ENCODE results near the gene ZBTB11. TPM values are rescaled to one million over a fixed set of nuclear protein-coding genes. Genes with fewer than 3 reads are reported as not detected.
A peak's percentile ranks its signal among the peaks of the same experiment; 100 is the strongest.

ZBTB11 gene
- total and polyA plus RNA-seq, 9 of the 15 experiments (the other 6 are each of a cell fraction or from before 2014, with no cell fraction given): 6.2 to 31.9 (median 21.4) TPM

- 0 out of 3 replicates have a peak overlapping the region, but pooled peaks have one; percentile 22 for H3K27ac ChIP-seq (ENCODE audit: extremely low read depth, low read depth, low read length)
- no peak overlapping the region for H2AFZ ChIP-seq (ENCODE audit: low read depth, low read length)
- in situ Hi-C loops (cut with MboI): no loop called here
- CTCF ChIA-PET (ENCODE audit: low intra/inter-chr PET ratio): no interaction called here
- no peaks in the 10 kb centered on the region for H4K20me1 ChIP-seq (replicated peaks; ENCODE audit: control insufficient read depth, insufficient read depth, low read length)
- peaks cover 63% of the 10 kb centered on the region for H3K79me2 ChIP-seq (ENCODE audit: control insufficient read depth, insufficient read depth, low read length)
- no peak overlapping the region for H3K9ac ChIP-seq (ENCODE audit: insufficient read depth in 1 of 2, low read depth in 2 of 2, low read length in 2 of 2)
- no TSS peak for BruUV-seq (replicated peaks)
- H3K4me1 ChIP-seq (replicated peaks in 1 of 2; ENCODE audit: control insufficient read depth in 2 of 2, insufficient read depth in 2 of 2, low read length in 2 of 2): peaks cover 11 to 12% of the 10 kb centered on the region in 2 experiments; a peak in 3 of 5 replicates
- DNase-seq (ENCODE audit: extremely low read depth in 1 of 4, low spot score in 3 of 4) (no peak), FAIRE-seq (no peak), ATAC-seq (no peak)
- H3K4me3 ChIP-seq: no peak overlapping the region
- TF ChIP-seq TFAP4 (CRISPR knock-in tag; IDR thresholded peaks at IDR 0.05; ENCODE audit: borderline replicate concordance) (no peak), ZNF253 (CRISPR knock-in tag; conservative IDR thresholded peaks at IDR 0.05) (no peak), BRD4 (IDR thresholded peaks at IDR 0.05) (no peak), TAF7 (tag; IDR thresholded peaks at IDR 0.05) (no peak), PHB (CRISPR knock-in tag; IDR thresholded peaks at IDR 0.05) (no peak), TARDBP (IDR thresholded peaks at IDR 0.05) (no peak), ARID3B (CRISPR knock-in tag; IDR thresholded peaks at IDR 0.05; ENCODE audit: borderline replicate concordance) (no peak), KDM2B (CRISPR knock-in tag; IDR thresholded peaks at IDR 0.05) (no peak), POLR2A (conservative IDR thresholded peaks at IDR 0.05) (no peak), SREBF1 (IDR thresholded peaks at IDR 0.05; ENCODE audit: borderline replicate concordance, low read depth, low read length) (no peak), MXI1 (IDR thresholded peaks at IDR 0.05; ENCODE audit: low read depth, low read length) (no peak), PATZ1 (CRISPR knock-in tag; IDR thresholded peaks at IDR 0.05; ENCODE audit: borderline replicate concordance) (no peak), GTF2F1 (IDR thresholded peaks at IDR 0.05; ENCODE audit: low read depth, low read length) (no peak), U2AF2 (optimal IDR thresholded peaks at IDR 0.05; ENCODE audit: low read depth, low read length) (no peak), NR2C2 (CRISPR knock-in tag; IDR thresholded peaks at IDR 0.05) (no peak), NR2C2 (tag; IDR thresholded peaks at IDR 0.05) (no peak), ZNF766 (CRISPR knock-in tag; conservative IDR thresholded peaks at IDR 0.05) (no peak), CCAR2 (IDR thresholded peaks at IDR 0.05; ENCODE audit: low read depth, low read length) (no peak), ZBTB26 (CRISPR knock-in tag; IDR thresholded peaks at IDR 0.05) (no peak), CREB1 (IDR thresholded peaks at IDR 0.05) (no peak), CREB1 (CRISPR knock-in tag; IDR thresholded peaks at IDR 0.05) (no peak)
- no peaks in the 10 kb centered on the region for H3K9me3 ChIP-seq (replicated peaks; ENCODE audit: control insufficient read depth, insufficient read depth, low read depth, low read length)
- H3K36me3 ChIP-seq (ENCODE audit: control insufficient read depth, insufficient read depth, low read length): peaks cover 76% of the 10 kb centered on the region
- H3K27me3 ChIP-seq (ENCODE audit: control insufficient read depth in 2 of 2, insufficient read depth in 2 of 2, low read length in 2 of 2): no peaks in the 10 kb centered on the region
- WGBS (ENCODE audit: insufficient coverage, low coverage, missing lambda C conversion rate): 65% methylated on average over 2 of the region's 2 CpGs
- no peaks in the 10 kb centered on the region for H3K9me1 ChIP-seq (ENCODE audit: control insufficient read depth, insufficient read depth, low read length)
- intact Hi-C loops (cut with micrococcal nuclease): no loop called here
- no peak overlapping the region for H3K4me2 ChIP-seq (ENCODE audit: insufficient read depth, low read length)
- POLR2A ChIA-PET: no interaction called here
Measured at GRCh38 chr3:101625879-101626278, 51.1 kb downstream of the ZBTB11 start.

Data from K562 (cell line).